GM10266 (cell line): ENCODE data around the gene CAPN9.

Experiments used
- DNase-seq: peaks from one replicate; pipeline ENCODE4 v3.0.0; 2012; ENCODE audit errors: extremely low spot score
- TF ChIP-seq, protein P1 (sequence below): IDR thresholded peaks from 2 replicates; pipeline ENCODE4 v1.5.1; 2012; ENCODE audit warnings: mild to moderate bottlenecking, low read depth; ENCODE audit not compliant: control insufficient read depth, insufficient read depth; ENCODE audit errors: missing control alignments

The CAPN9 gene

DNA sequence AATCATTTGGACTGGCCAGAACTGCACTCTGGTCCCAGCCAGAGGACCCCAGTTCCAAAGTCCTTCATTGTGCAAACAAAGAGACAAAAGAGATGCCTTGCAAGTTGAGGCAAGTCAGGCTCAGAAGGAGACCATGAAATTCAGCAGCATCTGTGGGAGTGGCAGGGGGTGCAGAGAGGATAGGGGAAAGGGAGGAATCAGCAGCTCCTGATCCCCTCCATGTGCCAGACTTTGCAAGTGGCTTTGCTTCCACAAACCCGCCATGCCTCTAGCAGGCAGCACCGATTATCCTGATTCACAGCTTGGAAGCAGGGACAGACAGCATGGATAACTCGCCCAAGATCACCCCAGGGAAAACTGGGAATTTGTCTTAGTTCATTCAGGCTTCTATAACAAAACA lies 2.1 kb upstream of the CAPN9 start:
- TF ChIP-seq, protein P1, sequence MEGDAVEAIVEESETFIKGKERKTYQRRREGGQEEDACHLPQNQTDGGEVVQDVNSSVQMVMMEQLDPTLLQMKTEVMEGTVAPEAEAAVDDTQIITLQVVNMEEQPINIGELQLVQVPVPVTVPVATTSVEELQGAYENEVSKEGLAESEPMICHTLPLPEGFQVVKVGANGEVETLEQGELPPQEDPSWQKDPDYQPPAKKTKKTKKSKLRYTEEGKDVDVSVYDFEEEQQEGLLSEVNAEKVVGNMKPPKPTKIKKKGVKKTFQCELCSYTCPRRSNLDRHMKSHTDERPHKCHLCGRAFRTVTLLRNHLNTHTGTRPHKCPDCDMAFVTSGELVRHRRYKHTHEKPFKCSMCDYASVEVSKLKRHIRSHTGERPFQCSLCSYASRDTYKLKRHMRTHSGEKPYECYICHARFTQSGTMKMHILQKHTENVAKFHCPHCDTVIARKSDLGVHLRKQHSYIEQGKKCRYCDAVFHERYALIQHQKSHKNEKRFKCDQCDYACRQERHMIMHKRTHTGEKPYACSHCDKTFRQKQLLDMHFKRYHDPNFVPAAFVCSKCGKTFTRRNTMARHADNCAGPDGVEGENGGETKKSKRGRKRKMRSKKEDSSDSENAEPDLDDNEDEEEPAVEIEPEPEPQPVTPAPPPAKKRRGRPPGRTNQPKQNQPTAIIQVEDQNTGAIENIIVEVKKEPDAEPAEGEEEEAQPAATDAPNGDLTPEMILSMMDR = no peak
- DNase-seq = no peak

DNA sequence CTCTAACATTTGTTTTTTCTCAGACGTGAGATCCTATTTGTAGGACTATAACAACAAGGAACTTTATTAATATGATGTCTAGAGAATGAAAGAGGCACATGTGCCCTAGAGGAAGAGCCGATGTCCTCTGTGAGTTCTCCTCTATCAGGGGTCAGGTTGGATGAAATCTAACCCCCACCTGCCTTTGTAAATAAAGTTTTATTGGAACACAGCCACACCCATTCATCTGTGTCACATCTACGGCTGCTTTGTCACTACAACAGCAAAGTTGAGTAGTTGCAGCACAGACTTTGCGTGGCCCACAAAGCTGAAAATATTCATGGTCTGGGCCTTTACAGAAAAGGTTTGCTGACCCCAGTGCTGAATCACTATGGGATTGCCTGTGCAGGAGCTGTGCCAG lies 571 bp upstream of the CAPN9 start:
- TF ChIP-seq, protein P1 = no peak
- no peak for DNase-seq

DNA sequence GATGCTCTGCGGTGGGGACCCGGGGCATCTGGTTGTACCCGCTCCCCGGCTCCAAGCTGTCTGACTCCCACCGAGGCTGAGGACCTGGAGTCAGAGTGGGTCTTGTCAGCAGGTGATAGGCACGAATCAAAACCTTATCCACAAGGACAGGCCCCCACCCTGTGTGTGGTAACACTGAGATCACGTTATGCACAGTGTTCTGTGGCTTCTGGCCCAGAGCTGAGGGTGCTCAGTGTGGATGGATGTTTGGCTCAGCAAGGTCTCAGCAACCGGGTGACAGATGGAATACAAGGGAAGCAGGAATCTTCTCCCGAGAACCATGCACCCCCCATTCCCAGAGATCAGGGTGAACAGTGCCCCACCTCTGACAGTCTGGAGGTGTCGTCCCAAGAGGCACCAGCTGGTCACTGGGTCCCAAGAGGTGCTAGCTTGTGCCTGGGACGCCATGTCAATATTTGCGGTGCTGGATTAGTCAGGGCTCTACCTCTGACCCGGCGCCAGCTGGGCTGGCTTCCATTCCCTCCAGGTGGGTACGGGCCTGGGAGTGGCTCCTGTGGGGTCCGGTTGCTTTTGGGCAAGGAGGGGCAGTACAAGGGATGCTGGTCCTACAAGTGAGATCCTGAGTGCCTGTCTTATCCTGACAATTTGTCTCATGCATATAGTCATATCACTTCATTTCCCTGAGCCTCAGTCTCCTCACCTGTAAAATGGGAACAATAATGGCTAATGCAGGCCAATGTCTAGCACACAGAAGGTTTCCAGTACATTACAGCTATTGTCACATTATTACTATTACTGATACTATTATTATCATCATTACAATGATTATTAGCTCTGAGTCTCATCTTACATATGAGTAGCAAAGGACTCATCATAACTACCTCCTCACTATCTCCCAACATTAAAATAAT lies 957 bp downstream of the CAPN9 start:
- no peak for DNase-seq
- TF ChIP-seq, protein P1 = no peak

DNA sequence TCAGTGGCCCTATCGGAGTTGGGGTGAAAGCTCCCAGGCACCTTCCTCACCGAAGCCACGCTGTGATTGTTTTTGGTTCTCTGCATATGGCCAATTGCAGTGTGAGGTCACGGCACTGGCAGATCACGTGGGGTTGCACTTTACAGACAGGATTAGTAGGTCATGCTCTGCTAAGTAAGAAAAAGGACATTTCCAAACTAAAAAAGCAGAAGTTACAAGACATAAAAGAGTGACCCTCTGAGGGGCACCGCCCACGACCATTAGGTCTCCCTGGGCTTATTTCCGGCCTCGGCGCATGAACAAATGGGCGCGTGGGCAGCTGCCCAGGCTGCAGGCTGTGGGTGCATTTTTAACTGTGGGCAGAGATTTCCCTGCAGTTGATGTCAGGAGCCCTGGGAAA lies 2.0 kb downstream of the CAPN9 start:
- TF ChIP-seq, protein P1 = no peak

DNA sequence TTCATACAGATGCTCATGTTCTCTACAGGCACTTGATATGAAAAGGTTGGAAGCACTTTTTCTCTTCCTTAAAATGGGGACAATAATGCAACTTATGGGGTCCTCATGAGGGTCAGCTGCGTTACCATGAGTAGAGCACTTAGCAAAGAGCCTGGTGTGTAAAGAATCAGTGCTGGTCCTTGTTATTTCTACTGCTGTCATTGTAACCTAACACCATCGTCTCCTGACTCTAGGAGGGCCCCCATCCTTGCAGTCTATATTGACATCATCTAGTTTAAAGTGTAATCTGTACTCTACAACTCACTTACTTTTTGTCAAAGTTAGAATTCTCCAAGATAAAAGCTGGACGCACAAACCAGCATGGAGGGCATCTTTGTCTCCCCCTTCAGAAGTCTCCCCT lies 2.4 kb downstream of the CAPN9 start:
- DNase-seq = no peak
- TF ChIP-seq, protein P1 = no peak

More for the DNA sequence above, 2.0 kb downstream of the CAPN9 start:
- no peak for DNase-seq

DNA sequence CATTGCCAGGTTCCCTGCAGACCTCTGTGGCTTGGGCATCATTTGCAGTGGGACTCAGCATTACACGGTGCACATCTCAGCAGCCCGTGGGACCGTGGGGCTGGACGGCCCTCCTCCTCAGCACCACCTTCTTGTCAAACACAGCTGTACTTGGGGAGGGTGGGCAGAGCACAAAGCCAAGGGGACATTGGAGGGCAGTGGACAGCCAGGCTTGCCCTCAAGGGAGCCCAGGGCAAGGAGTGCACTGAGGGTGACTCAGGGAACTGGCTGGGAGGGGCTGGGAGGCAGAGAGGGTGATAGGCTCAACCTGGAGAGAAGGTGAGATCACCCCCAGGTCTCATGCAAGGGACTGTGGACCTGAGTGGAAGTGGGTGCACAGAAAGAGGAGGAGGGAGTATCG lies 3.4 kb downstream of the CAPN9 start:
- TF ChIP-seq, protein P1 = no peak
- no peak for DNase-seq

DNA sequence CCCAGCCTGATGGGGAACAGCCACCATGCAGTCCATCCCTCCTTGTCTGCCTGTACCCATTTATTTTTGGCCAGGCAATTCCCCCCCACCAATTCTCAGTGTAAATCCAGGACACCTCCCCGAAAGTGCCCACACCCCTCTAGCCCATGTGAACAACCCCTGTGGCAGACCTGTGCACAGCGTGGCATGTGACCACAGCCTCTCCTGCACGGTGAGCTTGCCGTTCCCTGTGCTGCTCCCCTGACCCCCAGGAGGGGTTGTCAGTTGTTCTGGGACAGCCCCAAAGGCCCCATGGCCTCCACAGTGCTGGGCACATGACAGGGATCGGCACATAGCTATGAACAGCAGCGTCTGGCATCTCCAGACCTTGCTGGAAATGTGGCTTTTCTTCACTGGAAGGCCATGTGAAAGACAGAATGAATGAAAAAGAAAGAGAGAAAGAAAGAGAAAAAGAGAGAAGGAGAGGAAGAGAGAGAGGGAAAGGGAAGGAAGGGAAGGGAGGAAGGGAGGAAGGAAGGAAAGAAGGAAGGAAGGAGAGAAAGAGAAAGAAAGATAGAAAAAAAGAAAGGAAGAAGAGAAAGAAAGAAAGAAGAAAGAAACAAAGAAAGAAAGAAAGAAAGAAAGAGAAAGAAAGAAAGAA lies 3.9 kb downstream of the CAPN9 start:
- DNase-seq = no peak
- TF ChIP-seq, protein P1 = no peak
